Coronary artery (tissue), 2 donors: ENCODE data around the gene EXOC6B.

Experiments used
- DNase-seq: peaks from one replicate; pipeline ENCODE4 v3.0.0-alpha.2; 2017; ENCODE audit warnings: low spot score
- H3K27ac ChIP-seq, 2 donors: fragments of 200-600 bp; sonication (generic); one replicate each; pipeline ENCODE4 v1.5.1; 2016 to 2019
- H3K4me3 ChIP-seq: fragments of 200-600 bp; sonication (generic); 2 replicates; pipeline ENCODE4 v1.5.1; 2016; ENCODE audit warnings: mild to moderate bottlenecking, moderate library complexity
- TF ChIP-seq, protein P1 (sequence below): fragments of 200-600 bp; sonication (generic); IDR thresholded peaks from one replicate; pipeline ENCODE4 v1.5.1; 2019; ENCODE audit warnings: antibody characterized with exemption

Gene EXOC6B

DNA sequence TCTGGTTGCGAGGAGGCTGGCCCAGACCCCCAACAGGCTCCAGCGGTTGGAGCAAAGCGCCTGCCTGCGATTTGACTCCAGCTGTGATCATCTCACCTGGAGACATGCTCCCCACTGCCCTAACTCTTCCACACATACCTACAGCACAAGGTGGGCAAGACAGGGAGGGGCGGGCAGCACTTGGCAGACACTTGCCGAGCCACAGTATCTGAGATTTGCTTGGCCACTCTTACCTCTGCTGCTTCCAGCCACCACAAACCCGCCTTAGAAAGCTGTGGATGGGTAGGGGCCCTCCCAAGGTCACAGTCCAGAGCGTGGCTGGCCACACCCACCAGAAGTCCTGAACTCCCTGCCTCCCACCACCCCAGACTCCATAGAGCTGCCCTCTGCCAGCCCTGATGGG is 686.4 kb downstream of the EXOC6B start:
- Histone ChIP-seq H3K27ac (peak overlapping the region; percentile 72 to 88), H3K4me3 (no peak overlapping the region)
- TF ChIP-seq, protein P1, sequence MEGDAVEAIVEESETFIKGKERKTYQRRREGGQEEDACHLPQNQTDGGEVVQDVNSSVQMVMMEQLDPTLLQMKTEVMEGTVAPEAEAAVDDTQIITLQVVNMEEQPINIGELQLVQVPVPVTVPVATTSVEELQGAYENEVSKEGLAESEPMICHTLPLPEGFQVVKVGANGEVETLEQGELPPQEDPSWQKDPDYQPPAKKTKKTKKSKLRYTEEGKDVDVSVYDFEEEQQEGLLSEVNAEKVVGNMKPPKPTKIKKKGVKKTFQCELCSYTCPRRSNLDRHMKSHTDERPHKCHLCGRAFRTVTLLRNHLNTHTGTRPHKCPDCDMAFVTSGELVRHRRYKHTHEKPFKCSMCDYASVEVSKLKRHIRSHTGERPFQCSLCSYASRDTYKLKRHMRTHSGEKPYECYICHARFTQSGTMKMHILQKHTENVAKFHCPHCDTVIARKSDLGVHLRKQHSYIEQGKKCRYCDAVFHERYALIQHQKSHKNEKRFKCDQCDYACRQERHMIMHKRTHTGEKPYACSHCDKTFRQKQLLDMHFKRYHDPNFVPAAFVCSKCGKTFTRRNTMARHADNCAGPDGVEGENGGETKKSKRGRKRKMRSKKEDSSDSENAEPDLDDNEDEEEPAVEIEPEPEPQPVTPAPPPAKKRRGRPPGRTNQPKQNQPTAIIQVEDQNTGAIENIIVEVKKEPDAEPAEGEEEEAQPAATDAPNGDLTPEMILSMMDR: no peak
- no peak for DNase-seq

DNA sequence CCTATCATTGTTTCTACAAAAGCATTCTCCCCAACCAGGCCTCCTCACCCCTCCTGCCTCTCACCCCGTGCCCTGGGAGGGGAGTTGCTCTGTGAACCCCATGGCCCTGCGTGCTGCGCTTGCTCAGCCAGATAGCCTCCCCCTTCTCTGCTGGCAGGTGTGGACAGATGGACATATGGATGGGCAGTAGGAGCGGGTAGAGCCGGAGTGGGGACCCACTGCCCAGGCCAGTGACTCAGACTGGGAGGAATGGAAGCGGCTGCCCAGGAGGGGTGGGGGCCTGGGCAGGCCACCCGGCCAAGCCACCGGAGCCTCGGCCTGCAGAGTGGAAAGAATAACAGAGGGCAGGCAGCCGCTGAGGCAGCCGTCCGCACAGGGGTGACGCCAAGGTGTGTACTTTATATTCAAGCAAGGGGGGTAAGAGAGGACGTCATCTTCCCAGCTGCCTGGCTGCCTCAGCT is 686.9 kb downstream of the EXOC6B start:
- Histone ChIP-seq H3K4me3 (no peak overlapping the region), H3K27ac (peak overlapping the region; percentile 72 to 88)
- TF ChIP-seq, protein P1: no peak
- DNase-seq: peak; percentile 86

DNA sequence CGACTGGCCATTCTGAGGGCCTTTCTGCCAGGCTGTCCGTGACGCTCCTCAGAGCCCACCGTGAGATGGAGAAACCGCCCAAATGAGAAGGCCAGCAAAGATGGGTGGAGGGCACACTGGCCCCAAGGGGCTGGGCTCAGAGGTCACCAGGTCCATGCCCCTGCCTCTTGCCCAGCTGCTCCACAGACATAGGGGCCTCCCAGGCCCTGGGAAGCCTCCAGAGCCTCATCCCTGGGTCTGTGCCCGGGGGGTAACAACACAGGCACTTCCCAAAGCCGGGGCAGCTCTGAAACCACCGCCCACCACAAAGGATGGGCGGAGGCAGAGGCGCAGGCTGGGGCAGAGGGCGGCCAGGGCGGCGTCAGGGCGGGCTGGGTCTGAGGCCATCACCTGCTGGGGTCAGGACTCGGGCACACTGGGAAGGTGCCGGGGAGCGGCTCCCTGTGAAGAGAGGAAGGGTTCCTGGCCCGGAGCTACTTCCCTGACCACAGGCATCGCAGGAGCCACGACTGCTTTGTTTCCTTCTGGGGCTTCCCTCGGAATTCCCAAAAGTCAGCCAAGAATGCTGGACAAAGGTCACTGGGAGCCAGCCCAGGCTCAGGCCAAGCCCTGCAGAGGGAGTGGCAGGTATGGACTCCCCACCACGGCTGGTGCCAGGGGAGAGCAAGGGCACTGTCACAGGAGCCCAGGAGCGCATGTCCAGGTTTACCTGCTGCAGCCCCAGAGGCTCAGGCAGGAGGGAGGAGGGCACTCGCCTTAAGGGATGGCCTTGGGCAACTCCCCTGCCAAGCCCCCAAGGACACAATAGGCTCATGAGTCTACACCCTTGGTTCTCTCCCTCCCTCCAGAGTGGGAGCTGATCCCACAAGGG is 687.6 kb downstream of the EXOC6B start:
- peak overlapping the region; percentile 72 to 88 for H3K27ac ChIP-seq
- TF ChIP-seq, protein P1: no peak
- H3K4me3 ChIP-seq: no peak overlapping the region
- peak; percentile 75 for DNase-seq

DNA sequence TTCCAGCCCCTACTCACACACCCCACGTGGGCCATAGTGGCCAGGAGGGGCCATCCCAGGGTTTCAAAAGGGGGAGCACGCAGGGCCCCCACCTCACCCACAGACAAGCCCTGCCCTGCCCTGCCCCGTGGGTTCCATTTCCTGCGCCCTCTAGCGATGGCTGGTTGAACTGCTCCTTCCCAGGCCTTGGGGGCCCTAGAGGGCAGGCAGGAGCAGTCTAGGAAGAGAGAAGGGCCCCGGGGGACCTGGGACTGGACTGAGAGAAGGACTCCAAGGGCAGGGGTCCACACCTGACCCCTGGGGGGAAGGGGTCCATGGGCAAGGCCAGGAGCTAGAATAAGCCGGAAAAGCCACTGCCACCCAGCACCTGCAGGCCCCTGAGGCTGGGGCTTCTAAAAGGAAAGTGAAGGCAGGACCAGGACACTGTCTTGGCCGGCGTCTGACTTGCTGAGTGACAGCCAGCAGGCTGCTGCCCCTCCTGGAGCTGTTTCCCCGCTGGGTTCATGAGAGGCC is 688.3 kb downstream of the EXOC6B start:
- DNase-seq: no peak
- H3K27ac ChIP-seq: peak overlapping the region; percentile 72 to 88
- TF ChIP-seq, protein P1: peak; percentile 69
- no peak overlapping the region for H3K4me3 ChIP-seq

DNA sequence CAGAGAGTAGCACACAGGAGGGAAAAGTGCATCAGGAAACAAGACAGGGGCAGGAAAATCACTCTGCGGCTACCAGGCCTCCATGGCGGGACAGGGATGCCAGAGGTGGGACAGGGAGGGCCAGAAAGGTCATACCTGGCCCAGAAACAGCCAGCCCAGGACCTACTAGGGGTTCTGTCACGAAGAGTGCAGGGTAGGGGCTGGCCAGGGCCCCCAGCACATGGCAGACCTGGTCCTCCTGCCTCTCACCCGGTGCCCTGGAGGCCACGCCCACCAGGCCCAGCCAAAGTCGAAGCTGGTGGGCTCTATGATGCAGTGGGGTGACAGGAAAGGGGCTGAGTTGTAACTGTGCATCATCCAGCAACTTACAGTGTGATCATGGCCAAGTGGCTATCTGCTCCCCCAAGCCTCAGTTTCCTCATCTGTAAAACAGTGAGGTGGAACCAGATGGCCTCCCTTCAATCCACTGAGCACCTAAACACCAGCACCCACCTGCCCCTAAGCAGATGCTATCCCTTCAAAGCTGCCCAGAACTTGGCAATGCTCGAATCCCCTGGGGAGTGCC is 688.8 kb downstream of the EXOC6B start:
- H3K27ac ChIP-seq: no peak overlapping the region
- DNase-seq: no peak
- no peak overlapping the region for H3K4me3 ChIP-seq
- TF ChIP-seq, protein P1: no peak

DNA sequence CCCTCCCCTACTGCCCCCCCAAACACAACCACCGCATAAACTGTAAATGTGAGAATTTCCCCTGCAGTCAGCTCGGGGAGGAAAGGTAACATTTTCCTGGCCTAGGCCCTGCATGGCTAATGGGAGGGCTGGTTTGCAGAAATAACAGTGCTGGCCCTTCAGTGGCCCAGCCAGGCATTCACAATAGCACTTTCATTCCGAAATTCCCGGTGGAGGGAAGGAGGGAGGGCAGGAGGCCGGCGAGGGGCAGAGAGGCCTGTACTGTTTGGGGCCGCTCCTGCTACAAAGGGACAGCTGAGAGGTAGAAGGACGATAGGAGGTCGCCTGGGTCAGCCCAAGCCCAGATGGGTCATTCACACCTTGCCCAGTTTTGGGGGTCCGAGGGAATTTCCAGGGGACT is 689.5 kb downstream of the EXOC6B start:
- TF ChIP-seq, protein P1: no peak
- Histone ChIP-seq H3K27ac (no peak overlapping the region), H3K4me3 (no peak overlapping the region)
- no peak for DNase-seq
